ENCODE data around the gene COX4I1.

DNA sequence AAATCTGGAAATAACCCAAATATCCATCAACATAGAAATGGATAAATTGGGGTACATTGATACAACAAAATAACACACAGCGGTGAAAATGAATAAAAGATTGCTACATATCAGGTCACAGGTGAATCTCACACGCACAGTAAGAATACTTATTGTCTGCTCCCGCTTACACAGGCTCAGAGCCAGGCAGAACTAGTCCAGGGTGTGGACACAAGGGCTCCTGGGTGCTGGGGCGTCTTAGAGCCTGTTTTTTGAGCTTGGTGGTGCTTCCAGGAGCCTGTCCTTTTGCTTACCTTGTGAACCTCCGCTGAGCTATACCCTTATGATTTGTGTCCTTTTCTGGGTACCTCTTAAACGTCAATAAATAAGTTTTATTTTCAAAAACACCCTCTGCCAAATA is 28.8 kb upstream of the COX4I1 start:
- TF ChIP-seq ZNF3 (CRISPR knock-in tag; IDR thresholded peaks at IDR 0.05), result no peak
- TF ChIP-seq, protein P1, sequence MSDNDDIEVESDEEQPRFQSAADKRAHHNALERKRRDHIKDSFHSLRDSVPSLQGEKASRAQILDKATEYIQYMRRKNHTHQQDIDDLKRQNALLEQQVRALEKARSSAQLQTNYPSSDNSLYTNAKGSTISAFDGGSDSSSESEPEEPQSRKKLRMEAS (CRISPR knock-in tag; IDR thresholded peaks at IDR 0.05), result no peak
